Kidney capillary endothelial cell (primary cell): ENCODE data around the gene PSMC4.

Experiments
- DNase-seq: peaks from one replicate; pipeline ENCODE4 v3.0.0-alpha.2; 2018; ENCODE audit warnings: low spot score

The PSMC4 gene

DNA sequence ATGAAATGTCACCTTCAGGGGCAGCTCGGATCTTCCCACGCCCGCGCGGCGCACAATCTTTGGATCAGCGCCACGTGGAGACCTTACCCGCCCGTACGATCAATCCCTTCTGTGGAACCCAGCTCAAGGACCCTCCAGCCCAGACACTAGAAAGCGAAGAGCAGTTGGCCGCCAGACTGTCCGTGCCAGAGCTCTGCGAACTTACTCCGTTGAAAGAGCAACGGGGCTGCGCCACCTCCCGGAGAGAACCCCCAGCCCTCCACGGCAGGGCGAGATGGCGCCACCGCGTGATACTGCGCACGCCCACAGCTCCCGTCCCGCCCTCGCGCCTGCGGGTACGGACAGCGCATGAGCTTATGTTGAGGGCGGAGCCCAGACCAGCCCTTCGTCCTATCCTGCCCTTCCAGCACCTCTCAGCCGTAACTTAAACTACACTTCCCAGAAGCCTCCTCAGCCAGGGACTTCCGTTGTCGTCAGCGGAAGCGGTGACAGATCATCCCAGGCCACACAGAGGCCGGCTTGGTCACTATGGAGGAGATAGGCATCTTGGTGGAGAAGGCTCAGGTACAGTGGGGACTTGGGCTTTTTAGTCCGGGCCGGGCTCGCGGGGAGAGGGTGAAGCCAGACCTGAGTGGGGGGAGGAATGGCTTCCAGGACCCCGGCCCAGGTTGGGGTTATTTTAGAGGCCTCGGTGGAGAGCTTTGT, at the start of gene PSMC4:
Gene PSMC4 (plus strand): TSS at position 491 of the 705 bp plus-strand sequence. CDS start 38 bp downstream, at position 529.
- peak; percentile 99 for DNase-seq

- DNase-seq: no peak
These were observed 47.1 kb upstream of the PSMC4 start for GRCh38 chr19:39923862-39924261.

DNA sequence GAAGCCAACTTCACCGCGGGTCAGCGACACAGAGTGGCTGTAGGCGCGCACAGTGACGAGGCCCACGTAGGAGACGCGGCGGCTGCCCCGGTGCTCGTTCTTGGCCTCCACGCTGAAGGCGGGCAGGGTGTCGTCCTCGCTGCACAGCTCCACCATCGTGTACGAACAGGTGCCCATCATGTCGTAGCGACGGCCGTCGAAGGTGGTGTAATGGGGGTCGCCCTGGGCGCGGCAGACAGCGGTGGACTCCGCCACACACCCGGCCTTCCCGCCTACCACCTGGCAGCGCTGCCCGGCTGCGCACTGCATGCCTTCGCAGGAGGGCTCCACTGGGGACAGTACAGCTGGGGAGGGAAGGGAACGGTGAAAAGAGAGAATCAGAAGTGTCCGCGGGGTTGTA, 46.6 kb upstream of the PSMC4 start:
- DNase-seq: no peak

- DNase-seq: no peak
These were observed 46.0 kb upstream of the PSMC4 start for GRCh38 chr19:39924952-39925351.

GRCh38 chr19:39926170-39926760, 44.7 kb upstream of the PSMC4 start:
- no peak for DNase-seq

GRCh38 chr19:39927076-39927475, 43.9 kb upstream of the PSMC4 start:
- DNase-seq: no peak

DNA sequence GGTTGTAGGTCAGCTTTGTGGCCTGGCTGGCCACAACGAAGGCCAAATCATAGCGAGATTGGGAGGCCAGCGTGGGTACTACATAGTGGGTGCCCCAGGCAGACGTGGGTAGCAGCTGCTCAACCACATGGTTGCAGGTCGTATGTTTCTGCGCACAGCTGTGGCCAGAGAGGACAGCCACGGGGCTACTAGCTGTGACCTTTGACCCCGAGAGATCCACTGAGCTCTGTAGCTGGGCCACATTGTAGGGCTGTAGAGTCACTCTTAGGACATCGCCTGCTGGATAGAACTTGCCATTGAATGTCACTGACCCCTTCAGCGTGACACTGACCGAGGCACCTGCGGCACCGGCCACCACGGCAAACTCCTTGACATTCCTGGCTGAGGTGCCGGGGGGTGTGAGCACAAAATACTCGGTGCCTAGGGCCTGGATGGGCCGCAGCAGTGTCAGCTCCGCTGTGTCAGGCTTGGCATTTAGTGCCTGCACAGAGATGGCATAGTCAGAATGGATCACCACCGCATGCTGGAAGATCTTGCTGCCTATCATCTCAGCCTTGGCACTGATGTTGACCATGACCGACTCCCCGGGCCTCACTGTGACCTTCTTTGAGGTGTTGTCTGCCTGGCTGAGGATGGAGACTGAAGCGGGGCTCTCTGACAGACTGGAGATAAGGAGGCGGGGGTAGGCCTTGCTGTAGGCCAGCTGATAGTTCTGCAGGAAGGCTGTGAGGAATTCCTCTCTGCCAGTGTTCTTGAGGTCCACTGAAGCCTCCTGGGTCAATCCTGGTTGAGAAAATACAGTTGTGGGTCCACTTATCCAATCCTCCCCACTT, 43.2 kb upstream of the PSMC4 start:
- no peak for DNase-seq

- no peak for DNase-seq
These were observed 42.6 kb upstream of the PSMC4 start for GRCh38 chr19:39928357-39928725.

GRCh38 chr19:39929750-39930149, 41.2 kb upstream of the PSMC4 start:
- no peak for DNase-seq

GRCh38 chr19:39934584-39935363, 36.2 kb upstream of the PSMC4 start, which contains the start of gene FCGBP:
FCGBP (minus strand) TSS chr19:39934634.
- DNase-seq: no peak

GRCh38 chr19:39935364-39935661, 35.7 kb upstream of the PSMC4 start:
- DNase-seq: no peak

DNA sequence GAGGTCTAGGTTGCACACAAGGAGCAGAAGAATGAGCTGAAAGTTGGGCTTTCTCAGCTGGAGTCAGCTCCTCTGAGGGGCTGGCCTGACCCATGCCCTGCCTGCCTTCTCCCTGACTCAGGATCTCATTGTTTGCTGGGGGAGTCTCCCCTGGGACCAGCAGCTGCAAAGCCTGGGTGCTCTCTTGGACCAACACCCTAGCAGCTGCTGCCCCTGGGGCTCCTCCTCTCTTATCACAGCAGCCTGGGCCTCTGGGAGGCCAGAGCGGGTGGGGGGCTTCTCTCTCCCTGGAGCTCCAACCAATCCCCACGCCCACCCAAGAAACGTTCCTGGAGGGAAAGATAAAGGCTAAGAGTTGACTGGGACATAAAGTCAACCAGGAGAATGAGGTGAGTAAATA, 34.9 kb upstream of the PSMC4 start:
- DNase-seq: no peak

DNA sequence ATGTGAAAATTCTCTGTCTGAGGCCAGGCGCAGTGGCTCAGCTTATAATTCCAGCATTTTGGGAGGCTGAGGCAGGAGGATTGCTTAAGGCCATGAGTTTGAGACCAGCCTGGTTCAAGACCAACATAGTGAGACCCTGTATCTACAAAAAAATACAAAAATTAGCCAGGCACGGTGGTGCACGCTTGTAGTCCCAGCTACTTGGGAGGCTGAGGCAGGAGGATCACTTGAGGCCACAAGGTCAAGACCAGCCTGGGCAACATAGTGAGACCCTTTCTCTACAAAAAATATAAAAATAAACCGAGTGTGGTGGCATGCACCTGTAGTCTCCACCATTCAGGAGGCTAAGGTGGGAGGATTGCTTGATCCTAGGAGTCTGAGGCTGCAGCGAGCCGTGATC, 34.3 kb upstream of the PSMC4 start:
- DNase-seq: no peak

GRCh38 chr19:39937094-39937720, 33.8 kb upstream of the PSMC4 start:
- DNase-seq: no peak

- DNase-seq: no peak
These were observed 33.2 kb upstream of the PSMC4 start for GRCh38 chr19:39937787-39938186.

- no peak for DNase-seq
These were observed 31.4 kb upstream of the PSMC4 start for GRCh38 chr19:39939556-39939955.

GRCh38 chr19:39940221-39940833, 30.6 kb upstream of the PSMC4 start:
- DNase-seq: no peak

- no peak for DNase-seq
These were observed 29.8 kb upstream of the PSMC4 start for GRCh38 chr19:39941151-39941550.

GRCh38 chr19:39941615-39942365, 29.2 kb upstream of the PSMC4 start:
- DNase-seq: no peak

GRCh38 chr19:39942366-39942730, 28.6 kb upstream of the PSMC4 start:
- DNase-seq: no peak

GRCh38 chr19:39943586-39943985, 27.4 kb upstream of the PSMC4 start:
- DNase-seq: no peak
